SW 1271 (cell line): ENCODE measurements around the gene ALK.
"Not testable (repeated sequence)": the region's sequence is repeated elsewhere in the genome, so short reads cannot be mapped to it uniquely, and the experiment has no call there.

Source experiments
- DNase-seq, 2 experiments: peaks; one replicate each; lab custom pipeline; 2025; lab: John Stamatoyannopoulos, UW

The ALK gene

DNA sequence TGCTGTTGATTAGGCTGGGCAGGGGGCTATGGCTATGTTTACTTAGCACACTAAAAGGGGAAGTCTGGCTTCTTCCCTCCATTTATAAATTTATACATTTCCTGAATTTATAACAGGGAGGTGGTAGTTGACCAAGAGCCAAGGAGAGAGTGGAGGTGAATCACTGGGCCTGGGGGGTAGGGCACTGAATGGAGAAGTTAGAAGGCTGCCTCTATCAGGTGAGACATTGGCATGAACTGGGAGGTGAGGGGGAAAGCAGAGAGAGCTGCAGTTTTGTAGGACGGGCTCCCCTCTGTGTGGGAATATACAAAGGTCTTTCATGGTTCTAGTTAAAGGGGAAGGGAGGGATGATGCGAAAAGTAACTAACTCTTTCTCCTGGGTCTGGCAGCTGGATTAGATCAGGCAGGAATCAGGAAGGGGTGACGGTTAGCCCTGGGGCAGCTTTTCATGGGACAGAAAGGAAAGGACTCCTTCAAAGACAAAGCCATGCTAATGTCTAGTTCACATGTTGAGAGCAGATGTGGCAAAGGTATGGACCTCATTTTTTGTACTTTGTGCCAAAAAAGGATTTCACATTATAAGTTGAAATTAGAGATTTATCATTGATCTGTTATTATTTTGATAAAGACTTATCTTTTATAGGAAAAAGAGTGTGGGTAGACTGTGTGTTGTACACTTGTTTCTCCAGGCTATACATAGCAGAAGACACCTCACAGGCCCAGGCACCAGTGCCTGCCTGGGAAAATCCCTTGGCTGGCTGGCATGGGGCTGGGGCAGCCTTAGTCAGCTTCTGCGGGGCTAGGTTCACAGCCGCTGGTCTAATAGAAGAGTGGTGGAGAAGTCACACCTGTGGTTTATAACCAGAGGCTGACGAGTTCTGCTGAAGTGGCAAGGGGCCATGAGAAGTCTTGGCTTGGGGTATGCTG is 647.4 kb downstream of the ALK start:
- DNase-seq: no peak

DNA sequence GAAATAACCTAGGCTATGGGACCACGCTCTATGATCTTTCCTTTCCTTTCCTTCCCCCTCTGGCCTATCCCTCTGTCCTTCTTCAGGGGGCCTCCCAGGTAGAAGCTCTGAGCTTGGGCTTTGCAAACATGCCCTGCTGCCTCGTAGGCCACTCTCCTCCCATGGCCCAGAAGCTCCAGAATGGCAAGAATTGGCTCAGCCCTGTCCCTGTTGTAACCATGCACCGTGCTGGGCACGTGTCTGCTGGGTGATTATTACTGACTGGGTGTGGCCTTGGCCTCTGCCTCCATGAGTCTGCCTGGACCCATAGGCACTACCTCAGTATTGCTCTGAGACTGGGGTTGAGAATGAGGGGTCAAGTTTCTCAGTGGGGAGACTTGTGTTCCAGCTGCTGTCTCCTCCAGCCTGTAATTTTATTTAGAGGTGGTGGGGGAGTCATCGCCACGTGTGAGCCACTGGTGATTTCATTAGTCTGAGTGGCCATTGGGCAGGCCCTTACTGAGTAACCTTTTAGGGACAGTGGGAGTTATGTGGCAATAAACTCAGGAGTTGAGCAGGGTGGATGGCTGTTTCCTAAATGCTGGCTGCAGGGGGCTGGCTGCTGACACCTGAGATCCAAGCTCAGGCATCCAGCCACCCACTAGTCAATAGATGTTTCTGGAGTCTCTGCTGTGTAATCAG is 648.2 kb downstream of the ALK start:
- no peak for DNase-seq

GRCh38 chr2:29272311-29272710 is 649.1 kb downstream of the ALK start:
- no peak for DNase-seq

DNA sequence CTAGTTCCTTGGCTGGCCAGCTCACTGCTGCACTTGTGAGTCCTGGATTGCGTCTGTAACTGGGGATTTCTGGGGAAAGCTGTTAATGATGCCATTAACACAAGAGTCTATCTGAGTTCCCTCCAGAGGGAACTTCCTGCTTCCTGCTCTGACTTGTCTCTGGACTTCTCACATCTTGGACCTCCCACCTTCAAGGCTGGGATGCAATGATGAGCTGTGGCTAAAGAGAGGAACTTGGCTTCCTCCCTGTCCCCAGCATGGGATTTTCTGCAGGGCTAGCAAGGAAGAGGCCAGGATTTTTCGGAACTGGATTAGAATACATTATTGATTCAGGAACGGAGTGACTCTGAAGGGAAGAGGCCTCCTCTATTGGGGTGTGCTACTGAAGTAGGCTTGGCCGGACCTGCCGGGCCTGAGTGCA is 650.7 kb downstream of the ALK start:
- no peak for DNase-seq

DNA sequence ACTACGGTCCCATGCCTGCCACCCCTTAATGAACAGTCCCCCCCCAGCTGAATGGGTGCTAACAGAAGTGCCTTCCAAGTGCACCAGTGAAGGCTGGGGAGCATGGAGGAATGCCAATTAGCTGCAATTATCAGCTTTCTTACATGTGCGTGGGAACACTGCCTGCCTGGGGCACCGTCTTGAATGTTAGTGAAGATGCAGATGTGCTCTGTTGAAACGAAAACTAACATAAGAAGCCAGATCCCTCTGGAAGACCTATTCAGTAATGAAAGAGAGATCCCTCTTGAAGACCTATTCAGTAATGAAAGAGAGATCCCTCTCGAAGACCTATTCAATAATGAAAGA is 651.6 kb downstream of the ALK start:
- no peak for DNase-seq

GRCh38 chr2:29269095-29269764 is 652.2 kb downstream of the ALK start:
- DNase-seq: no peak

DNA sequence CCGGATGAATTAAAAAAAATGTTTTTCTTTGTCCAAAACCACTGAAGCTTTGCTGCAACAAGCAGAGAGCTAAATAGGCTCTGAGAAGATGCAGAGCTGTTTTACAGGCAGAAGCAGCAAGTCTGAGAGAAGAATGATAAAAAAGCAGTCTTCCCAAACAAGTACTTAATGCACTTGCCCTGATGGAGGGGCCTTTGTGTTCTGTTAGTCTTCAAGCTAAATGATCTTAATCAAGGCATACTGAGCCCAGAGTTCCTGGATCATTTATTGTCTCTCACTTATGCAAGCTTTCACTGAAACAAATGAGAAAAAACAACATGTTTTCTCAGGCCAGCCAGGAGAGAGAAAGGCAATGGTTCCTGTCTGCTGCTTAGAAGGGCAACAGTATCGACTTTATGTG is 653.7 kb downstream of the ALK start:
- DNase-seq: no peak

- DNase-seq: no peak
Observed at GRCh38 chr2:29263886-29264285, 657.5 kb downstream of the ALK start.

DNA sequence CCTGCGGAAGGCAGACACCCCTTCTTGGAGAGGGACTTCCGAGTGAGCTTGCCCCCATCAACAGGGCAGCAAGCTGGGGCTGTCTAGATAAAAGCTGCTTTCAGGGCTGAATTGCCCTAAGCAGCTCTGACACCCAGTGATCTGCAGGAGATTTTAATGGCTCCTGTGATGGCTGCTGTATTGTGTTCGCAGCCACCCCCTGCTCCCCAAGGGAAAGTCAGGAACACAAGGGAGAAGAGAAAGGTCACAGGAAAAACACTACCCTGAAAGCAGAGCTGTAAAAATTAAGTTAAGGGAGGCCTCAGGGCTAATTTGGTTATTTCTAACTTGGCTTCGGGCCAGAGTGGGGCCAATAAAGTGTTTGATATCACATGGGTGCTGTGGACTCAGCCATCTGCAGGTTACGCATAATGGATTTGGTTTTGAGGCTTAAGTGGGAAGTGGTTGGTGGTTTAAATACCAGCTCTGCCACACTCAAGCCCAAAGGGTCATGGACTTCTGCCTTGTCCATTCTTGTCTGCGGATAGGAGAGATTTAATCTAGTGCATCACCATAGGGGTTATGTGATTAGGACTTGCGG is 658.6 kb downstream of the ALK start:
- DNase-seq: no peak

DNA sequence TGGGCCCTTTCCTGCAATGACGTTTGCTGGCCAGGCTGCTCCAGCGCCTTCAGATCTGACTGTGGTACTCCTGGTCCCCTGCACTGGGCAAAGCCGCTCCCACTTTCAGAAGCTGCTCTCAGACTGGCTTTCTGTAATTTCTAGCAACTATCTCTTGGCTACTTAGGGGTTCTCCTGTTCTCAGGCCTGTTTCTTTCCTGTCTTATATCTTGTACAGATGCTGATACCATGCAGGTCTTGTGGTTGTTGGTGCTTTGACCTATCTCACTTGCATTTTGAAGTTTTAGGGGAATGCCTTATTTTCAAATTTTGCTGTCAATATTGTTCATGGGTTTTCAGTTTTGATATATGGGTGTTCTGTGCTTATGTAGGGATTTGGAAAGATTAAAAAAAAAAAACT is 660.4 kb downstream of the ALK start:
- no peak for DNase-seq

- peak in 1 of 2 experiments; percentile 31 for DNase-seq
Observed at GRCh38 chr2:29260142-29260772, 661.1 kb downstream of the ALK start.

DNA sequence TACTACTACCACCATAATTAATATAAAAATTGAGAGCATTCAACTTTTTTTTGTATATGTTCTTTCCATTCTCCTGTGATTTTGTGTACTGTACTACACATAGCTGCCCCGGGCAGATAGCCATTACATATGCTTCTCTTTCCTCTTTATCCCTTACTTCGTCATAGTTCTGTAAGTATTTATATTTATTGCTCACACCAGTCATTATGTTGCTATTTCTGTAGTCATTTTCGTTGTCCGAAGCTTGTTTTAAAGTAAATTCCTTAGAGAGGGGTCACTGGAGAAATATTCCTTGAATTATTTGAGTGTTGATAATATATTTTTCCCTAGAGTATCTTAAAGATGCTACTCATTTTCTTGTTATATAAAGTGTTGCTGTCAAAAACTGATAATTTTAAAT is 662.2 kb downstream of the ALK start:
- DNase-seq: no peak

DNA sequence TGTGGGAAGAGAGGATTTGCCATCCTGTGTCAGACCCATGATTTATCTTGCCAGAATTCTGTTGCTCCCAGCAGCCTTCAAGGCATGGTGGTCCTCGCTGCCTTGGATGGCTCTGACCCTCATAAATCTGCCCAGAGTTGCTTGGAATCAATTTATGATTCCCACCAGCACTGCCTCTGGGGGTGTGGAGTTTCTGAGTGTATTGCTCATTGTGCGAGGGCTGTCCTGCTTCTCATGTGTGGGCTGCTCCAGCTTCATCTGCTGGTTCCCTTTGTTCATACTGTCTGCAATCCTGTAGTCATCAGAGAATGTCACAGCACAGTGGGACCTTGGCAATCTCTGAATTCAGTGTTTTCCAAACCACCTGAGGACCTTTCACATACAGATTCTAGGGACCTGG is 666.4 kb downstream of the ALK start:
- DNase-seq: no peak

DNA sequence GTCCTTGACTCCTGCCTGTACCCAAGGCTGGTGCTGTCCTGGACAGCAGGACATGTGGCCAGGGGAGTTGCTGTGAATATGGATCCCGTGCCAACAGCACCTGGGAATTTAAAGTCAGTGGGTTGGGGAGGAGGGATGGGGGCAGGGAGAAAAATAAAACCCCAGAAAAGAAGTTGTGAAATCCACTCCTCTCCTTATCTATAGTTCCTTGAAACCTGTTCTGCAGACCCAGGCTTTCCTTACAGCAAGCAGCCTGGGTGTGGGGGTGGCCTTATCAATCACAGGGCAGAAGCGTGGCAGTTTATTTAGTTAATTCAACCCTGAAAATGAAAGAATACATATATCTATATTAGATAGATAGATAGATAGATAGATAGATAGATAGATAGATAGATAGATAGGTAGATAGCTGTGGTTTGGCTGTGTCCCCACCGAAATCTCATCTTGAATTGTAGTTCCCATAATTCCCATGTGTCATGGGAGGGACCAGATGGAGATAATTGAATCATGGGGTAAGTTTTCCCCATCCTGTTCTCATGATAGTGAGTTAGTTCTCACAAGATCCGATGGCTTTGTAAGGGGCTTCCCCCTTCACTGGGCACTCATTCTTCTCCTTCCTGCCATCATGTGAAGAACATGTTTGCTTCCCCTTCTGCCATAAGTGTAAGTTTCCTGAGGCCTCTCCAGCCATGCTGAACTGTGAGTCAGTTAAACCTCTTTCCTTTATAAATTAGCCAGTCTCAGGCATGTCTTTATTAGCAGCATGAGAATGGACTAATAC is 667.7 kb downstream of the ALK start:
- DNase-seq: not testable (repeated sequence)

DNA sequence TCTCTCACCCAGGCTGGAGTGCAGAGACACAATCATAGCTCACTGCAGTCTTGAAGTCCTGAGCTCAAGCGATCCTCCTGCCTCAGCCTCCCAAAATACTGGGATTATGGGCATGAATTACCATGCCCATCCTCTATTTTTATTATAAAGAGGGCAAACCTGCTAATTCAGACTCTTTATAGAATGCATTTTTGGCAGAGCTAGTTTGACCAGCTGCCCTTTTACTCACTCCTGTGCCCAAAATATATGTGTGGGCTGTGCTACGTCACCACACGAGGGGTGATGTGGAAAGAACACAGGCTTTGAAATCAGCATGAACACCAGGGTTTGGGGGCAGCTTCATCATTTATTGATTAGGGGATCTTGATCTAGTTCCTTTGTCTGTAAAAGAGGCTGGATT is 668.4 kb downstream of the ALK start:
- no peak for DNase-seq

- no peak for DNase-seq
Observed at GRCh38 chr2:29251406-29251805, 670.0 kb downstream of the ALK start.

DNA sequence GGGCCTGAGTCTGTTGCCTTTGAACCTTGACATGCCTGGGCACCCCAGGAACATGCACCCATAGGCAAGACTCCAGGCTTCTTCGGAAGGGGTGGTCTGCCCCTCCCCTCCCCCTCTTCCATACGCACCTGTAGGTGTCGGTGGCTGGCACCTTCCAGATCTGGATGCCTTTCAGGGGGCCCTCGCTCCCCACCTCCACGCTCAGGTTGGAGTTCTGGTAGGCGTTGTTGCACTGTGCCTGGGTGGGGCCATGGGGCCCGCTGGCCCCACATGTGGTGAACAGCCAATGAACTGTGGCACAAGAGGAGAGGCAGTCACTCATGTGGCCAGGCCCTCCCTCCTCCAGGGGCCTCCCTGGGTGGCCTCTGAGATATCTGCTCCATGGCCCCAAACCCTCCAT is 670.4 kb downstream of the ALK start:
- DNase-seq: no peak

GRCh38 chr2:29249666-29250253 is 671.6 kb downstream of the ALK start:
- DNase-seq: no peak

- DNase-seq: no peak
Observed at GRCh38 chr2:29247336-29247914, 674.0 kb downstream of the ALK start.
